Stimulated activated CD4-positive, alpha-beta T cell treated with anti-CD3 and anti-CD28 coated beads, Interleukin-12 subunit alpha, Interleukin-12 subunit beta, amount 100 ng/mL, for 4 hours (primary cell): ENCODE results near the gene CHRM1.
A peak's percentile ranks its signal among the peaks of the same experiment; 100 is the strongest.

Experiments
- DNase-seq: peaks from one replicate; pipeline ENCODE4 v3.0.0-alpha.2; 2020

CHRM1 gene

GRCh38 chr11:62925308-62925707 is 4.1 kb upstream of the CHRM1 start:
- DNase-seq, result no peak

DNA sequence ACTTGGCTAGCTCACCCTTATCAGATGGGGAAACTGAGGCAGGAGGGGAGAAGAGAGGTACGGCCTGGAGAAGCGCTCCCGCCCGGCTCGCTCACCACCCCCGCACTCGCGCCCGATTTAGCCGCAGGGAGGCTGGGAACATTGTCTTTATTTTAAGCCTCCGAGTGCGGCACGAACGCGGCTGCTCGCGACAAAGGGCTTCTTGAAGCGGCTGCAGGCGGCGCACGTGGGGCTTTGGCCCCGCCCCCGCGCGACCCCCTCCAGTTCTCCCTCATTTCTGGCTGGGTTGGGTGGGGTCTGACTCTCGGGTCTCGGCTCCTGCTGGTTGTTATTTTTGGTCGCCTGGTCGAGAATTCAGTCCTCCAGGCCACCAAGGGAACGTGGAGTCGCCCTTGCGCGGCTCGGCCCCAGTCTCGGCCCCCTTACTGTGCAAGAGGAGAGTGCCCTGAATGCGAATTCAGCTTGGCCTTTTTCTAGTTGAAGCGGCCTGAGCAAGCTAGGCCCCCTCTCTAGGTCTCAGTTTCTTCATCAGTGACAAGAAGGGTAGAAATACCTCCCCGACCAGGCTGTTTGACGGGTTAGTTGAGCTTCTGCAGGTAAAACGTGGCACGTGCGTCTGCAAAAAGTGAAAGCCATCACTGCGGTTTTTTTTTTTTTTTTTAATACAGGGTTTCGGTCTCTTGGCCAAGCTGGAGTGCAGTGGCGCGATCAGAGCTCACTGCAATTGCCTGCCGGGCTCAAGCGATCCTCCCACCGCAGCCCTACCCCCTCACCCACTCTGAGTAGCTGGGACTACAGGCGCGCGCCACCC is 2.6 kb upstream of the CHRM1 start:
- DNase-seq, result no peak

DNA sequence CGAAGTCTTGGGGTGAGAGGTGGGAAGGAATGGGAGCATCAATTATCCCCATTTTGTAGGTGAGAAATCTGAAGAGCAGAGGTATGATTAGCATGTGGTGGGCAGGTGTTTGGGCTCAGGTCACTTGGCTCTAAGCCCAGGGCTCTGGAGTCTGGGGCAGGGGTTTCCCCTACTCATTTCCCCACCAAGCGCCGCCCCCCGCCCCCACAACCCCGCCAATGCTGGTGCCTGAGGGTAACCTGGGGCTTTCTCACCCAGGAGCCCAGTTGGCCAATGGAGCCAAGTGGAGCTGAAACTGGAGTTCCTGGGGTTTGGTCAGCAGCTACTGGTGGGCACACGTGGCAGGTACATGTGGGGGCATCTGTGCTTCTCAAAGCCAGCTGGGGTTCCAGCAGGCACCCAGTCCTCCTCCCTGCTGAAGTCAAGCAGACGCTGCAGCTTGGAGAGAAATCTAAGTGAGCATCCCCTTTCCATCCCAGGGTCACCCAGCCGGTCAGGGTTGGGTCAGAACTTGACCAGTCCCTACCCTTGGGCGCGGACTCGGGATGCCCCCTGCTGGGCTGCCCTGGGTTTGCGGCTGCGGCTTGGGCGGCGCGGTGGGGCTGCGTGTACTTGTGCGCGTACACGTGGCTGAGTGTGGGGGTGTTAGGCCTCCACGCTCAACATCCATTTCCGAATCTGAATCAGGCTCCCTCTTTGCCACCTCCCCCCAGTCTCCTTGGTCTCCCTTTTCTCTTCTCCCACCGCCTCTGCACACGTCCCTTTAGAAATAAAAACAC is 1.7 kb upstream of the CHRM1 start:
- peak; percentile 30 for DNase-seq

DNA sequence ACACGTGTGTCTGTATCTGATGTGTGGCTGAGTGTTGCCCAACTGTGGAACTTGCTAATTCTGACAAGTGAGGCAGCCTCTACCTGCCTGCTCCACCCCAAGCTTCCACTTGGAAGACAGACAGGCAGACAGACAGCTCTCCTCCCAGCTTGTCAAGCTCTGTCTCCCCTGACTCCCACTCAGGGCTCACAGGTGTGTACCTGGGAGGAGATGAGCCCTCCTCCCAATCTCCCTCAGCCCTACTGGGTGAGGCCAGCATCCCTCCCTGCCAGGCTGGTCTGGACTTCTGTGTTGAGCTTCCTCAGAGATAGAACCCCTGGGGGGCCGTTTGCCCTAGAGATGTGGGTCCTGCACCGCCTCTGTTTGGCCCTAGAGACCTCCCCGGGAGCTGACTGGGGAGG is 1.0 kb upstream of the CHRM1 start:
- DNase-seq, result no peak

DNA sequence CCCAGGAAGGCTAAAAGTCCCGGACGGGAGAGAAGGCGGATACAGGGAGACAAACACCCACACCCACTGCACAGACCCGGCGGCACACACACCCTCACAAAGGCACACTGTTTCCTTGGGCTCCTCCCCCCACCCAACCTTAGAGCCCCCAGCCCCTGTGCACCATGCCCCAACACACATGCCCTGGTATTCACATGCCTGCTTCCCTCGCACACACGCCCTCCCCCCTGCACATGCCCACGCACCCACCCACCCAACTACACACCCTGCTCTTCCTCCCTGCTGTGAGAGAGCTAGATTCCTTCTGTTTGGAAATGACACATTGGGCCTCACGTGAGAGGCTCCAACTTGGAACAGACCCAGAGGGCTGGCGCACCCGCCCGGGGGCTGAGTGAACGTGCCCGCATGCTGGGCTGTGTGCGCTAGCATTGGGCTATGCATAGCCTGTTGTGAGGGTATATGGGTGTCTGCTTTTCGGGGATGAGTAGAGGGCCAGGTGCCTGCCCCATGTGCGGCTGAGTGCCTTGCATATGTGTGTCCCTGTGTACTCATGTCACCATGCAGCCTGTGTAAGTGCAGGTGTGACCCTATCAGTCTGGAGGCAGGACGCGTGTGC is 518 bp upstream of the CHRM1 start:
- no peak for DNase-seq

GRCh38 chr11:62919898-62920640 is 1.1 kb downstream of the CHRM1 start:
- DNase-seq, result no peak

DNA sequence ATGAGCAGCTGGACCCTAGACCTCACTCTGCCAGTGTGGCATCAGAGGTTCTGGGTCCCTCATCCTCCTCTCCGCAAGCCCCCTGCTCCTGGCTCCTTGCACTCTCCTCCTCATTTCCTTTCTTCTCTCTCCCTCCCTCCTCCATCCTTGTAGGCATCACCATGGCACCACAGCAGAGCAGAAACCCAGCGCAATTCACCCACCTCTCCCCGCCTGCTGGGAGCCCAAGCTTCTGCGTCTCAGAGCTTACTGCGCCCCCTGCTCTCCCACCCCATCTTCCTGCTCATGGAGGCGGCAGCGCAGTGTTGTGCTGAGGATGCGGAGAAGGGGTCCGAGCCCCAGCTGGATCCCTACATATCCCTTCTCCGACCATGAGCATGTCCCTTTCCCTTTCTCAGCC is 1.7 kb downstream of the CHRM1 start:
- no peak for DNase-seq

GRCh38 chr11:62918531-62918930 is 2.6 kb downstream of the CHRM1 start:
- DNase-seq, result no peak

DNA sequence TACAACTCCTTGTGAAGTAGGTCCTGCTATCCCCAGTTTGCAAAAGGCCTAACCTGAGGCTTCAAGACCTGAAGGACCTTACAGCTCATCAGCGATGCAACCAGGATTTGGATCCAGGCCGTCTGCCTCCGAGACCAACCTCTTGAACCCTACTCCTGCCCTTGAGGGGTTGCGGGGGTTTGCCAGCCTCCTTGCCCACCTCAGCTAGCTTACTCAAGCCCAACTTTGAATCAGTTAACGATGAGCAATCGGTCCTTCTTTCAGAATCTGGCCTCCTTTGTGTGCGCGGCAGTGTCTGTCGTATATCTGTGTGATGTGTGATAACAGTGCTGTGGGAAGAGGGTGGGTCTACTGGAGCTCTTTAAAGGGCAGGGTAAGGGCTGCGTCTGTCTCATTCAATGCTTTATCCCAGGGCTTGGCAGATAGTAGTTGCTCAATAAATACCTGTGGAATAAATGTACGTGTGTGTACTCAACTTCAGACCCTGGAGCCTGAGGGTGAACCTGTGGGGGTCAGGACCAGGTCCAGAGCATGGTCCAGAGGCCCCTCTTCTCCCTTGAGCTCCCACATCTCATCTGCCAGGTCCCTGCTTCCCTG is 3.2 kb downstream of the CHRM1 start:
- DNase-seq, result no peak

GRCh38 chr11:62914416-62914815 is 6.7 kb downstream of the CHRM1 start:
- DNase-seq, result no peak

DNA sequence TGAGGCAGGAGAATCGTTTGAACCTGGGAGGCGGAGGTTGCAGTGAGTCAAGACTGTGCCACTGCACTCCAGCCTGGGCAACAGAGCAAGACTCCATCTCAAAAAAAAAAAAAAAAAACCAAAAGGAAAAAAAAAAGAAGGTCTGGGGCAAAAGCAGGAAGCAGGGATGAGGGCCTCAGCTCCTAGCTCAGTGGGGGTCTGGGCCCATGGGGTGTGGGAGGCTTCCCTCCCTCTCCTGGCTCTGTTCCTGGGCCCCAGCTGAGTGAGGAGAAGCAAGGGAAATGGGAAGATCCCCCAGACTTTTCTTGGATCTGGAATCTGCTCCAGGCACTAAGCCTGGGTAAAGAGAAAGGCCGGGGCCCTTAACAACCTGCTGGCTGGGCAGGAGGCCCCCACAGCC is 8.9 kb downstream of the CHRM1 start:
- no peak for DNase-seq

DNA sequence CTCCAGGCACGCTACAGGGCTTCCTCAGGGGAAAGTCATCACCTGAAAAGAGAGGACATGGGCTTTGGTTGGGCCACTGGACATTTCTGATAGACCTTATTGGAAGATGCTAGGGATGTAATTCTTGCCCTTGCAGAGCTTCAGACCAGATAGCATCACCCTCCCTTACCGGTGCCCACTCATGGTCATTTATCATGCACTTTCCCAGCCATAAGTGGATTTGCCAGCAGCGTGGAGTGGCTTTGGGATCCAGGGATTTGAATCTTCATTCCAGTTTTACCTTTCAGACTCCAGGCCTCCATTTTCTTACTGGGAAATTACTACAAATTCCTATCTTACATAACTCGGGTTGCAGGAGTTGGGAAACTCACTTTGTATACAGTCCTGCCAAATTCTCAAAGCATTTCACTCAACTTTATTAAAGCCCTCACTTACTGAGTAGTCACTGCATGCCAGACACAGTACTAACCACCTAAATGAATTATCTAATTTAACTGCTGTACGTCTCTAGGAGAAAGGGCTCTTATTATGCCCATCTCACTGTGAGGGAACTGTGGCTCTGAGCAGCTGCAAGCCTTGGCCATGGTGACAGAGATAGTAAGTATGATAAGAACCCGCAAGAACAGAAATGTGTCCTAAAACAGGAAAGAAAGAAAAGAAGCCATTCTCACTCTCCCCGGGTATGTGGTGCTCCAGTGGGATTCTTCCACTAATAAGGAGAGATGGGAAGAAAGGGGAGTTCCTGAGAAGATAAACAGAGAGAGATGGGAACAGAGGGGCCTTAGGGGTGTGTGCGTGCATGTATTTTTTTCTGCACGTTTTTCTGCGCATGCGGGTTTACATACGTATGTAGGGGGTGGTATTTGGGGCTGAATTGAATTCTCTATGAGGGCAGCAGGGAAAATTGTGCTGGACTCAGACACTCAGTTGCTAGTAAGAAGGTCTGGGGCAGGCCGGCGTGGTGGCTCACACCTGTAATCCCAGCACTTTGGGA is 9.7 kb downstream of the CHRM1 start:
- no peak for DNase-seq

- no peak for DNase-seq
Observed at GRCh38 chr11:62910141-62910882, 10.9 kb downstream of the CHRM1 start.

DNA sequence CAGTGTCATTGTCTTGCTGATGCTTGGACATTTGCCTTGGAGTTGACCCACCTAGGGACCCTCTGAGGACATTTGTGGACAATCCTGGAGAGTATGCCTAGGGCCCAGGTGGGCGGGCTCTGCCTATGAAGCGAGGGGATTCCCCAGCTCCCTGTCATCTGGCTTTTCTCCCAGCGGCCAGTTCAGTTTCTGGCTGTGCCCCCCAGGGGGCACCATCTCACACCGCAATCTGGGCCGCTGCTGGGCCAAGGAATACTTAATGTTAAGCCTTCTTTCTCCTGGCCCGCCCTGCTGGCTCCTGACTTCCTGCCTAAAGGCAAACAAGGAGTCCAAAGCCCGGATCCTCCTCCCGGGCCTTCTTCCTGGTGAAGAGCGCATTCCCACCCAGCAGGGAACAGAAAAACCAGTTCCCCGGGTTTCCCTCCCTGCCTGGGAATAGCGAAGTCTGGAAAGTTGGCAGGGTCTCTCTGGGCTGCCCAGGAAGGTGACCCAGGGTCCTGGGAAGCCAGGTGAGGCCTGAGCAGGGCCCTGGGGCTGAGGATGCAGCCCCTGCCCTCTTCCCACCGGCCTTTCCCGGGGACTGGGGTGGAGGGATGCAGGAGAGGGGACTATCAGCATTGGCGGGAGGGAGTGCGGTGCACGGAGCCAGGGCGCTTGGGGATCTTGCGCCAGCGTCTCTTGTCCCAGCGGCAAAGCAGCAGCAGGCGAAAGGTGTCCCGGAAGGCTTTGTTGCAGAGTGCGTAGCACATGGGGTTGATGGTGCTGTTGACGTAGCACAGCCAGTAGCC is 11.9 kb downstream of the CHRM1 start:
- DNase-seq, result no peak

DNA sequence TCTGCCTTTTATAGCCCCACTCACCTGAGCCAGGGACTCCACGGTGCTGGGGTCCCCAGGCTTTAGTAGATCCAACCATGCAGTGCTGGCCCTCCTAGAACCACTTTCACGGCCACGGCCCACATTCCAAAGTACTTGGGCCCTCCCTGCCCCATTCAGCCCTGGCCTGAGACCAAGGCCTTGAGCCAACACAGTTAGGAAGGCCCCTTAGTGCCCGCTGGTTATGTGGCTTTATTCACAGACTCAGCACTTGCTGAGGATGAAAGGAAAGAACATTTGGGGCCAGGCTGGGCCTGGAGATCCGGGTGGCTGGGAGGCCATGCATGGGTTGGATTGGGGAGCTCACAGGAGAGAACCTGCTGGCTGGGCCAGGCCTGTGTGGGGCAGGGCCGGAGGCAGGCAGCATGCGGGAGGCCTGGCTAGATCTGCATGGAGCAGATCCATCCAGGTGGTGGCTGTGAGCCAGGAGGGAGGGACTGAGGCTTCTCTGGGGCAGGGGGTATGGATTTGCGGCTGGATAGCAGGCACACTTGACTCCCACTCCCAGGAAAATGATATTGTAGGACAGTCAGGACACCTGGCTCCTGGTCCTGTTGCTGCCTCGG is 12.6 kb downstream of the CHRM1 start:
- DNase-seq, result no peak

DNA sequence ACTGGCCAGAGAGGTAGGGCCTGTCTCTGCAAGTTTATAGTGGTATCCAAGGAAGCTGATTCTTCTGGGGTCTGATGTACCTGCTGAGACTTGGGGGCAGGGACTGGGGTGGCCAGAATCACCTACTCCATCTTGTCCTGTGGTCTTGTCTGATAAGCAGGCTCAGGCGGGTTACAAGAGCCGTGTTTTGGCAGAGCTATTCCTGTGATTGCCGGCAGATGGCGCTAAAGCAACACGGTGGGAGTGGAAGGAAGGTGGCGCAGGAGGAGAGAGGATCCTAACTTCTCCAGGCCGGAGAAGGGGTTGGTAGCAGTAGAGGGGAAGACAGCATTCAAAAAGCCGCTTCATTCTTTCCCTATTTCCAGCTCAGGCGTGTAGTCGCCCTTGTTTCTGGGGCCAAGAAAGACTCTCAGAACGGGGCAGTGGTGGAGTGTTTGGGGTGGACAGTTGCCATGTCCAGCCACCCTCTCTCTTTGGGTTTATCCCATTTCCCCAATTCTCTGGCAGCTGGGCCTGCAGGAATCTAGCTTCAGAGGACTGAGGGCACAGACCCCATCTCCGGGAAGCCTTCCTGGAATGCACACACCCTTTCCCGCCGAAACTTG is 15.1 kb downstream of the CHRM1 start:
- peak; percentile 74 for DNase-seq

DNA sequence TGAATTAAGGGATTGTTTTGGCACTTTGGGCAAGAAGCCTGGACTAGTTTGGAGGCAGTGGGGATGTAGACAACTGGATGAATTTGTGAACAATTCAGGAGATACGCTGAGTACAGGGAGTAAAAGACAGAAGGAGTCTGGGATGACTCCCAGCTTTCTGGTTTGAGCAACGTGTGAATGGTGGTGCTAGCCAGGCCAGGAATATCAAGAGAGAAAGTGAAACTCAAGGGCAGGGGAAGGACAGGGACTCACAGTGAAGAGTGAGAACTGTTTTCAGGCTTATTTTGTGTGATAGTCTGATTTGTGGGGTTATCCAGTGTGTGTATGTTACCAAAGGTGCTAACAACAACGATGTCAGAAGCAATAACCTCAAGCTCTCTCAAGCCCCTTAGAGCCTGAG is 15.9 kb downstream of the CHRM1 start:
- DNase-seq, result no peak

GRCh38 chr11:62902932-62903331 is 18.2 kb downstream of the CHRM1 start:
- DNase-seq, result no peak

- no peak for DNase-seq
Observed at GRCh38 chr11:62898027-62898426, 23.1 kb downstream of the CHRM1 start.
